ENCODE results near the gene CCSAP.
"Not testable (repeated sequence)": the region's sequence is repeated elsewhere in the genome, so short reads cannot be mapped to it uniquely, and the experiment has no call there.

The CCSAP gene

GRCh38 chr1:229378586-229379367 lies 35.9 kb upstream of the CCSAP start:
- Histone ChIP-seq H3K4me3 (ENCODE audit: low read depth, low read length) (no peak overlapping the region), H3K27me3 (ENCODE audit: insufficient read depth, low read length) (no peaks in the 10 kb centered on the region), H2AFZ (ENCODE audit: low read length, unreplicated experiment) (no peak overlapping the region), H3K79me2 (ENCODE audit: control insufficient read depth, insufficient read depth, low read length, unreplicated experiment) (no peaks in the 10 kb centered on the region), H3K36me3 (ENCODE audit: insufficient read depth, low read length) (no peaks in the 10 kb centered on the region), H3K27ac (ENCODE audit: low read depth, low read length) (no peak overlapping the region), H3K4me1 (ENCODE audit: control insufficient read depth, insufficient read depth, low read length, unreplicated experiment) (no peaks in the 10 kb centered on the region)

DNA sequence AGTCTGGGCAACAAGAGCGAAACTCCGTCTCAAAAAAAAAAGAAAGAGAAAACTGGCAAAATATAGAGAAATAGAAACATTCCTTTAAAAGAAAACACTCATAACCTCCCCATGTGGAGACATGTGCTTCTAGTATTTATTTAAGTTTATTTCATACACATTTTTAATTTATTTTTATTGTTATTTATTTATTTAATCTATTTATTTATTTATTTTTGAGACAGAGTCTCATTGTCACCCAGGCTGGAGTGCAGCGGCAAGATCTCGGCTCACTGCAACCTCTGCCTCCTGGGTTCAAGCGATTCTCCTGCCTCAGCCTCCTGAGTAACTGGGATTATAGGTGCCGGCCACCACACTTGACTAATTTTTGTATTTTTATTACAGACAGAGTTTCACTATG lies 35.2 kb upstream of the CCSAP start:
- H3K27me3 ChIP-seq (ENCODE audit: insufficient read depth, low read length); H2AFZ ChIP-seq (ENCODE audit: low read length, unreplicated experiment); H3K27ac ChIP-seq (ENCODE audit: low read depth, low read length); H3K36me3 ChIP-seq (ENCODE audit: insufficient read depth, low read length); H3K4me3 ChIP-seq (ENCODE audit: low read depth, low read length); H3K4me1 ChIP-seq (ENCODE audit: control insufficient read depth, insufficient read depth, low read length, unreplicated experiment); H3K79me2 ChIP-seq (ENCODE audit: control insufficient read depth, insufficient read depth, low read length, unreplicated experiment): not testable (repeated sequence)

- no peak overlapping the region for H2AFZ ChIP-seq (ENCODE audit: low read length, unreplicated experiment)
- no peak overlapping the region for H3K4me3 ChIP-seq (ENCODE audit: low read depth, low read length)
- no peaks in the 10 kb centered on the region for H3K4me1 ChIP-seq (ENCODE audit: control insufficient read depth, insufficient read depth, low read length, unreplicated experiment)
- H3K36me3 ChIP-seq (ENCODE audit: insufficient read depth, low read length): no peaks in the 10 kb centered on the region
- peaks cover 7% of the 10 kb centered on the region; the same call in 1 of the 2 replicates for H3K27me3 ChIP-seq (ENCODE audit: insufficient read depth, low read length)
- no peaks in the 10 kb centered on the region for H3K79me2 ChIP-seq (ENCODE audit: control insufficient read depth, insufficient read depth, low read length, unreplicated experiment)
- no peak overlapping the region for H3K27ac ChIP-seq (ENCODE audit: low read depth, low read length)
Observed at GRCh38 chr1:229377429-229377828, 34.6 kb upstream of the CCSAP start.

GRCh38 chr1:229376521-229376920 lies 33.7 kb upstream of the CCSAP start:
- Histone ChIP-seq H3K4me1 (ENCODE audit: control insufficient read depth, insufficient read depth, low read length, unreplicated experiment) (no peaks in the 10 kb centered on the region), H3K36me3 (ENCODE audit: insufficient read depth, low read length) (no peaks in the 10 kb centered on the region), H3K27ac (ENCODE audit: low read depth, low read length) (no peak overlapping the region), H3K79me2 (ENCODE audit: control insufficient read depth, insufficient read depth, low read length, unreplicated experiment) (no peaks in the 10 kb centered on the region), H3K4me3 (ENCODE audit: low read depth, low read length) (no peak overlapping the region), H3K27me3 (ENCODE audit: insufficient read depth, low read length) (peaks cover 11% of the 10 kb centered on the region; the same call in 1 of the 2 replicates), H2AFZ (ENCODE audit: low read length, unreplicated experiment) (no peak overlapping the region)

GRCh38 chr1:229374485-229374884 lies 31.6 kb upstream of the CCSAP start:
- Histone ChIP-seq H3K4me1 (ENCODE audit: control insufficient read depth, insufficient read depth, low read length, unreplicated experiment) (no peaks in the 10 kb centered on the region), H2AFZ (ENCODE audit: low read length, unreplicated experiment) (no peak overlapping the region), H3K27ac (ENCODE audit: low read depth, low read length) (no peak overlapping the region), H3K4me3 (ENCODE audit: low read depth, low read length) (no peak overlapping the region), H3K27me3 (ENCODE audit: insufficient read depth, low read length) (peaks cover 18% of the 10 kb centered on the region; the same call in 1 of the 2 replicates), H3K36me3 (ENCODE audit: insufficient read depth, low read length) (no peaks in the 10 kb centered on the region), H3K79me2 (ENCODE audit: control insufficient read depth, insufficient read depth, low read length, unreplicated experiment) (no peaks in the 10 kb centered on the region)

- Histone ChIP-seq H3K4me1 (ENCODE audit: control insufficient read depth, insufficient read depth, low read length, unreplicated experiment) (no peaks in the 10 kb centered on the region), H3K79me2 (ENCODE audit: control insufficient read depth, insufficient read depth, low read length, unreplicated experiment) (no peaks in the 10 kb centered on the region), H3K27me3 (ENCODE audit: insufficient read depth, low read length) (peaks cover 18% of the 10 kb centered on the region; the same call in 1 of the 2 replicates), H2AFZ (ENCODE audit: low read length, unreplicated experiment) (no peak overlapping the region), H3K36me3 (ENCODE audit: insufficient read depth, low read length) (no peaks in the 10 kb centered on the region), H3K4me3 (ENCODE audit: low read depth, low read length) (no peak overlapping the region), H3K27ac (ENCODE audit: low read depth, low read length) (no peak overlapping the region)
Observed at GRCh38 chr1:229373395-229373794, 30.5 kb upstream of the CCSAP start.

DNA sequence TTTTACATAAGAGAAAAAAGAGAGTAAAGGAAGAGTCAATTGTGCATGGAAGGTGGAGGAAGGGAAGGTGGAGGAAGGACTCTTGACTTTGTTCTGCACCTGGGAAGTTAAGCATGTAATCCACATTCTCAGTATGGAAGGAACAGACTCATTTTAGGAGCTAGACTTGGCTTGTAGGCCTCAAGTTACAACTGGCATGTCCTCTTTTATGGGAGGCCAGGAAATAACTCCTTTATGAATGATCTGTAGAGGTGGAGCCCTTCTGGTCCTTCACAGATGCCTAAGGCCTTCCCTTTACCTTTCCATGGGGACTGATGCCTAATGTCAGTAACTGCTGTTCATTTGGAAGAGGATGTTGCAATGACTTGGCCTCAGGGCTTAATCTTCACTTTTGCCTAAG lies 29.4 kb upstream of the CCSAP start:
- H3K27me3 ChIP-seq (ENCODE audit: insufficient read depth, low read length): peaks cover 18% of the 10 kb centered on the region; the same call in 1 of the 2 replicates
- no peaks in the 10 kb centered on the region for H3K4me1 ChIP-seq (ENCODE audit: control insufficient read depth, insufficient read depth, low read length, unreplicated experiment)
- H3K4me3 ChIP-seq (ENCODE audit: low read depth, low read length): no peak overlapping the region
- H2AFZ ChIP-seq (ENCODE audit: low read length, unreplicated experiment): no peak overlapping the region
- H3K79me2 ChIP-seq (ENCODE audit: control insufficient read depth, insufficient read depth, low read length, unreplicated experiment): no peaks in the 10 kb centered on the region
- no peaks in the 10 kb centered on the region for H3K36me3 ChIP-seq (ENCODE audit: insufficient read depth, low read length)
- H3K27ac ChIP-seq (ENCODE audit: low read depth, low read length): no peak overlapping the region

- H3K79me2 ChIP-seq (ENCODE audit: control insufficient read depth, insufficient read depth, low read length, unreplicated experiment): no peaks in the 10 kb centered on the region
- H3K4me3 ChIP-seq (ENCODE audit: low read depth, low read length): no peak overlapping the region
- peaks cover 18% of the 10 kb centered on the region; the same call in 1 of the 2 replicates for H3K27me3 ChIP-seq (ENCODE audit: insufficient read depth, low read length)
- no peaks in the 10 kb centered on the region for H3K4me1 ChIP-seq (ENCODE audit: control insufficient read depth, insufficient read depth, low read length, unreplicated experiment)
- H2AFZ ChIP-seq (ENCODE audit: low read length, unreplicated experiment): no peak overlapping the region
- no peaks in the 10 kb centered on the region for H3K36me3 ChIP-seq (ENCODE audit: insufficient read depth, low read length)
- no peak overlapping the region for H3K27ac ChIP-seq (ENCODE audit: low read depth, low read length)
Observed at GRCh38 chr1:229371624-229372023, 28.8 kb upstream of the CCSAP start.

GRCh38 chr1:229370601-229371021 lies 27.8 kb upstream of the CCSAP start:
- Histone ChIP-seq H3K36me3 (ENCODE audit: insufficient read depth, low read length) (no peaks in the 10 kb centered on the region), H3K27ac (ENCODE audit: low read depth, low read length) (no peak overlapping the region), H3K4me3 (ENCODE audit: low read depth, low read length) (peak overlapping the region; percentile 2; the same call in 1 of the 2 replicates), H2AFZ (ENCODE audit: low read length, unreplicated experiment) (no peak overlapping the region), H3K4me1 (ENCODE audit: control insufficient read depth, insufficient read depth, low read length, unreplicated experiment) (no peaks in the 10 kb centered on the region), H3K79me2 (ENCODE audit: control insufficient read depth, insufficient read depth, low read length, unreplicated experiment) (no peaks in the 10 kb centered on the region), H3K27me3 (ENCODE audit: insufficient read depth, low read length) (peaks cover 23% of the 10 kb centered on the region; the same call in 1 of the 2 replicates)

GRCh38 chr1:229368347-229368746 lies 25.5 kb upstream of the CCSAP start:
- no peak overlapping the region for H3K27ac ChIP-seq (ENCODE audit: low read depth, low read length)
- H3K27me3 ChIP-seq (ENCODE audit: insufficient read depth, low read length): peaks cover 39% of the 10 kb centered on the region; the same call in 1 of the 2 replicates
- H3K4me1 ChIP-seq (ENCODE audit: control insufficient read depth, insufficient read depth, low read length, unreplicated experiment): no peaks in the 10 kb centered on the region
- H3K36me3 ChIP-seq (ENCODE audit: insufficient read depth, low read length): no peaks in the 10 kb centered on the region
- H3K79me2 ChIP-seq (ENCODE audit: control insufficient read depth, insufficient read depth, low read length, unreplicated experiment): no peaks in the 10 kb centered on the region
- H2AFZ ChIP-seq (ENCODE audit: low read length, unreplicated experiment): no peak overlapping the region
- H3K4me3 ChIP-seq (ENCODE audit: low read depth, low read length): no peak overlapping the region

- no peaks in the 10 kb centered on the region for H3K79me2 ChIP-seq (ENCODE audit: control insufficient read depth, insufficient read depth, low read length, unreplicated experiment)
- no peak overlapping the region for H3K27ac ChIP-seq (ENCODE audit: low read depth, low read length)
- H3K4me3 ChIP-seq (ENCODE audit: low read depth, low read length): no peak overlapping the region
- H3K36me3 ChIP-seq (ENCODE audit: insufficient read depth, low read length): no peaks in the 10 kb centered on the region
- H3K27me3 ChIP-seq (ENCODE audit: insufficient read depth, low read length): peaks cover 53% of the 10 kb centered on the region
- no peaks in the 10 kb centered on the region for H3K4me1 ChIP-seq (ENCODE audit: control insufficient read depth, insufficient read depth, low read length, unreplicated experiment)
- no peak overlapping the region for H2AFZ ChIP-seq (ENCODE audit: low read length, unreplicated experiment)
Observed at GRCh38 chr1:229365569-229365968, 22.7 kb upstream of the CCSAP start.

Measured in ACC112 (cell line).